ENCODE measurements around the gene VAV3. TPM values are rescaled to one million over a fixed set of nuclear protein-coding genes. Genes with fewer than 3 reads are reported as not detected.
"Not testable (repeated sequence)": the region's sequence is repeated elsewhere in the genome, so short reads cannot be mapped to it uniquely, and the experiment has no call there.

The VAV3 gene
- total RNA-seq, 1 donor from 2014 or later, result 39.3 TPM

DNA sequence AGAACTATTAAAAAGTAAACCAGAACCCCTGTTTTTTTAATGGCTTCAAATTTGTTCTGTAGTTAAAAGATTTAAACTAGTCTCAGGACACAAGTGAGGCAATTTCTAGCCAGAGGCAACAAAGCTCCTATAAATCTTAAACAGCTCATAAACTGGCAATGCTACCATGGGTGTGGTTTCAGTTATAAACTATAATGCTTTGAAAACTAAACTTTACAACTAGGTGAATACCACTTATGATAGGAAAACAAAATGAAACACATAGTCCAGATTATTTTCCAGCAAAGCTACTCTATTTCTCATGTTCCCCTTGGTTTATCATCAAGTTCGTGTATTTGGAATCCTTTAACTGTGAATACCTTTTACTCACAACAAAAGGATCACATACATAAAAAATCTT is 282.5 kb downstream of the VAV3 start:
- no peak for DNase-seq

DNA sequence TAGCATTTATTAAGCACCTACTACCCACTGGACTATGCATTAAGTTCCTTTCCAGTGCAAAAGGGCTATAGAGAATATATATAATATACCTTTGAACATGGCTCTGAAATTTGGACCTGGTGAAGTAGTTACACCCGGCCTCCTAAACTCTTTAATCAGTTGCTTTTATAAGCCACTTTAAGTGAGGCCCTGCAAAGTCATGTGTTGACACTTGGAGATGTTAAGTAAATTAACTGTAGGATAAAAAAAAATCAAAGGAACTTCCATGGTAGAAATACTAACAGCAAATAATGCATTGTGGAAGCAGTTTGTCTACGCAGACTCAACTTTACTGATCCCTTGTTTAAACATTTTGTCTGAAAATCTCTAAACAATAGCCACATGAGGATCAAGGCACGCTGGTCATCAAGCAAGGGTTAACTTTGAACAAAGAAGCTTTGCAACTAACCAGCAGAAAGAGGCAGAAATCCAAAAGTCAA is 283.9 kb downstream of the VAV3 start:
- DNase-seq, result no peak

- DNase-seq, result no peak
Measured at GRCh38 chr1:107680579-107680985, 284.4 kb downstream of the VAV3 start.

GRCh38 chr1:107679411-107679953 is 285.5 kb downstream of the VAV3 start:
- no peak for DNase-seq

GRCh38 chr1:107678993-107679392 is 286.0 kb downstream of the VAV3 start:
- no peak for DNase-seq

DNA sequence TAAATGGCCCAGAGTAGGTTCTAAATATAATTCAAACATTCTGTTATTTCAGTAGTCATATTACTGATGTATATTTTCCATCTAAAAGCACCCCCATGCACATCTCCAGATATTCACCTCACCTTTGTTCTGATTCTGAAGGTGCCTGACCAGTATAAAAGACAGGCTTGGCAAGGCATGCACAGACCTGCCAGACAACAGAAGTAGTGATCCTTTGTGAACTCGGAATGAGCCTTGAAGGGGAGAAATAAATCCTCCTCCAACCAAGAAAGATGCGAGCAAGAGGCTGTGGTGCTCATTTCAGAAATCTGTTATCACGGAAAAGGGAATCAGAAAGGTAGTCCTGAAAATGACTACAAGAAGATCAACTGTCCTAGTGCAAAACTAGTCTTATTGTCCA is 287.3 kb downstream of the VAV3 start:
- no peak for DNase-seq

- no peak for DNase-seq
Measured at GRCh38 chr1:107674486-107674885, 290.5 kb downstream of the VAV3 start.

- DNase-seq, result no peak
Measured at GRCh38 chr1:107673006-107673405, 292.0 kb downstream of the VAV3 start.

DNA sequence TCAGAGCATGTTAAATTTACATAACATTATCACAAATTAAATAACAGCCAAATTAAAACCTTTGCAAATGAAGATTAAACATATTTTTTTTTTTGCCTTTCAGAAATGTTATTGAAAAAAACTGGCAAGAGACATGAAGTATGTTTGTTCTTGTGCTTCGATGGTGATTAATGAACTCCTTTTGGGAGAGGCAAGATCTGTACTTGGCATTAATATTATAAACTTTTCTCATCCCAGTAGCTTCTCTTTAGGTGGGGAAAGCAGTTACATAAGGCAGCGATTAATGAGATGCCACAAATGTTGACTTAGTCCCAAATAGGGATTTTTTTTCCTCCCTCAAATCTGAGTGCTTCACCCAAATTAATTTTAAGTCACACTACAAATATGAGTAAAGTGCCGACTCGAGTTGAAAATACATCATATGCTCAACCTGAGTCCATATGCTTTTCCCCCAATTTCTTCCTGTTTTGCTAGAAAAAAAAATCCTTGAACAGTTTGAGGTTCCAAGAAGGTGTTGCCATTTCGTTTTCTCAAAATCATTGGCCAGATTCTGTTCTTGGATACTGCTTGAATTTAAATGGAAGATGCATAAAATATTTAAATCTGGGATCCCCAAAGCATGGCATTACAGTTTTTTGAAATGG is 294.5 kb downstream of the VAV3 start:
- DNase-seq, result no peak

GRCh38 chr1:107669996-107670395 is 295.0 kb downstream of the VAV3 start:
- peak; percentile 7 for DNase-seq

DNA sequence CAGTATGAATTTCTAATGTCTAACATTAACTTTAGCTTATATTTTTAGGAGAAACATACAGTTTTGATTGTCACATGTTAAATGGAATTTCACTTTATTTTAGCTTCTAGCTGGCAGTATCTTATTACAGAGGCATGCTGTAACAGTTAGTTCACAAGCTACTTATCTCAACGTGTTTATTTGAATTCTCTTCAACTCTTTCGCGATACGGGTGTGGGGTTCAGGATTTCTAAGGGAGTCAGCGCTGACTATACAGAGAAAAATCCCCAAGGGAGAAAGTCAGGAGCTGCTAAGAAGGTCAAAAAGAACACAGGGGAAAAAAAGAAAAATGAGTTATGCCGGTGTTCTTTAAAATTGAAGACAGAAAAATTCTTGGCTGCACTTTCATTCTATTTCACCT is 296.2 kb downstream of the VAV3 start:
- no peak for DNase-seq

GRCh38 chr1:107666493-107666892 is 298.5 kb downstream of the VAV3 start:
- no peak for DNase-seq

DNA sequence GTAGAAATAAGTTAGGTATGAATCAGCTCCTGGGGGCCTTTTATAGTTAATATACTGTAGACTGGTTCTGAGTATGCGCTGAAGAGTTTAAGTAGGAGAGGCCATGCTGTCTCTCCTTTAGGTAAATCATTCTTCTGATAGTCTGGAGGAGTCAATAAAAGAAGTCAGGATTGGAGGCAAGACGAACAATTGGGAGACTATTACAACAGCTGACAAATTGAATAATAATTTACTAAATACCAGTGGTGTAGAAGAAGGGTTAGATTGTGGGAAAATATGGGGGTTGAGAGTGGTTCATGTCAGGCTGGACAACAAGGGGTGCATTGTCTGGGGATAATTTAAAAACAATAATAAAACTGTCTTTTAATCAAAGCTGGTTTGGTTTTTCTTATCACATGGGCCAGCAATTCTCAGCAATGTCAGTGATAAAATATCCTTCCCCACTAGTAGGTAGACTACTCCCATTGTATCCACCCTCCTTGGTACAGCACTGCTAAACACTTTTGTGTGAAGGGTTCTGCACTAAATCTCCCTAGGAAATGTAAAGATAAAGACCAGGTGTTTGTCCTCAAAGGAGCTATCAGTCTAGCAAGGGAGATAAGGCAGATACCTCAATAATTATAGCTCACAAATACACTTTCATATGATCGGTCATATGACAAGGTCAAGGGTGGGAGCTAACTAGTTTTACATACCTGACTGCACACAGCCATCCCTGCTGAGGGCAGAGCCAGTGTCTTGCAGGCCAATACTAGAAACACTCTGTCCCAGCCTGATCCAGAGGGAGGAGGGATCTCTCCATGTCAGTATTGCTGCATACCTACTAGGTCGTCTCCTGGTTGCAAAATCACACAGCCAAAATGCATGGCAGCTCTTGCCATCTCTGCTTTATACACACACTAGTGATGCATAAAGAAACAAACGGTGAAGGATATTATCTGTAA is 299.7 kb downstream of the VAV3 start:
- DNase-seq, result no peak

- DNase-seq, result peak; percentile 5
Measured at GRCh38 chr1:107662971-107663370, 302.0 kb downstream of the VAV3 start.

- no peak for DNase-seq
Measured at GRCh38 chr1:107661158-107661557, 303.8 kb downstream of the VAV3 start.

- no peak for DNase-seq
Measured at GRCh38 chr1:107659961-107660360, 305.0 kb downstream of the VAV3 start.

GRCh38 chr1:107657356-107657755 is 307.6 kb downstream of the VAV3 start:
- DNase-seq, result no peak

GRCh38 chr1:107653765-107654164 is 311.2 kb downstream of the VAV3 start:
- no peak for DNase-seq

- no peak for DNase-seq
Measured at GRCh38 chr1:107653005-107653404, 312.0 kb downstream of the VAV3 start.

DNA sequence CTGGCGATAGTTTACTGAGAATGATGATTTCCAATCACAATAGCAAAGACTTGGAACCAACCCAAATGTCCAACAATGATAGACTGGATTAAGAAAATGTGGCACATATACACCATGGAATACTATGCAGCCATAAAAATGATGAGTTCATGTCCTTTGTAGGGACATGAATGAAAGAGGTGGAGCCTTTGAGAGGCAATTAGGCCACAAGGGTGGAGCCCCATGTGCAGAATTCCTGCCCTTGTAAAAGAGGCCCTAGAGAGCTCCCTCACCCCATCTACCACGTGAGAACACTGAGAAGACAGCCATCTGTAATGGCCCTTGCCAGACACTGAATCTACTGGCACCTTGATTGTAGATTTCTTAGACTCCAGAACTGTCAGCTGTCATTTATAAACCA is 314.2 kb downstream of the VAV3 start:
- not testable (repeated sequence) for DNase-seq

GRCh38 chr1:107649023-107649422 is 316.0 kb downstream of the VAV3 start:
- no peak for DNase-seq

- no peak for DNase-seq
Measured at GRCh38 chr1:107648071-107648470, 316.9 kb downstream of the VAV3 start.

DNA sequence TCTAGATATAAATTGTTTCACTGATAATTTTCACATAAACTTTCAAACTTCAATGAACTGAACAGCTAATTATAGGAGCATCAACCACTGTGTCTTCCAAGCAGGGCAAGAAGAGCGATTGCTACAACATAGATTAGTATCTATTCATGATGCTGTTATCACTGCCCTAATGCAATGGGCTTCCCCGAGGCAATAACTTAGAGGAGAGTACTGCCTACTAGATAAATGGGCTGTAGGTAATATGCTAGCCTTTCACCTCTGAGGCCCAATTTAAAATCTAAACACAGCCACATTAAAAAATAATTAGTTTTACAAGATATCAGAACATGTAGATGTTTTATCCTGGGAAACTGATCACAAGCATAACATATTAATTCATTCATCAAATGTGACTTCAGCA is 318.0 kb downstream of the VAV3 start:
- DNase-seq, result no peak

All from skin of body (tissue), 2 donors.